Activated T-helper 1 cell treated with Interleukin-2 at 50 U/mL for 16 hours (primary cell): ENCODE measurements around the gene FAM228A.
"Not testable (repeated sequence)": the region's sequence is repeated elsewhere in the genome, so short reads cannot be mapped to it uniquely, and the experiment has no call there.

ENCODE experiments used
- DNase-seq: peaks from one replicate; pipeline ENCODE4 v3.0.0-alpha.2; 2020; ENCODE audit warnings: low read depth

FAM228A gene

GRCh38 chr2:24191156-24191555 is 16.3 kb downstream of the FAM228A start:
- no peak for DNase-seq

DNA sequence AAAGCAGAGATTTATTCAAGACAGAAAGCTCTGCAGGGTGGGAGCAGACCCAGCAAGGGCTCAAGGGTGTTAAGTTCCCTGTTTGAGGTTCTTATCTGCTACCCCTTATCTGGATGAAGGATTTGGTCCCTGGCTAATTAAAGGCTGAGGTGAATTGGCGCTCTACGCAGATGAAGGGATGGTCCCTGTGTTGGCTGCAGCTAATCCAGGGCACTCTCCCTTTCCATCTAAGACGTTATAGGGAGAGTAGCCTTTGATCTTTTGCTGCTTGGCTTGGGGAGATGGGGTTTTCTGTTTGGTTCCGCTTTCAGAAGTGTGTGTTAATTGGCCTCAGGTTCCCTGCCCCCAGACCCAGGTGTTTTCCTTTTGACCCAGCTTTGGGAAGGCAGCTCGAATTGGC is 17.0 kb downstream of the FAM228A start:
- no peak for DNase-seq

- DNase-seq, result not testable (repeated sequence)
Measured at GRCh38 chr2:24197213-24197612, 22.4 kb downstream of the FAM228A start.

DNA sequence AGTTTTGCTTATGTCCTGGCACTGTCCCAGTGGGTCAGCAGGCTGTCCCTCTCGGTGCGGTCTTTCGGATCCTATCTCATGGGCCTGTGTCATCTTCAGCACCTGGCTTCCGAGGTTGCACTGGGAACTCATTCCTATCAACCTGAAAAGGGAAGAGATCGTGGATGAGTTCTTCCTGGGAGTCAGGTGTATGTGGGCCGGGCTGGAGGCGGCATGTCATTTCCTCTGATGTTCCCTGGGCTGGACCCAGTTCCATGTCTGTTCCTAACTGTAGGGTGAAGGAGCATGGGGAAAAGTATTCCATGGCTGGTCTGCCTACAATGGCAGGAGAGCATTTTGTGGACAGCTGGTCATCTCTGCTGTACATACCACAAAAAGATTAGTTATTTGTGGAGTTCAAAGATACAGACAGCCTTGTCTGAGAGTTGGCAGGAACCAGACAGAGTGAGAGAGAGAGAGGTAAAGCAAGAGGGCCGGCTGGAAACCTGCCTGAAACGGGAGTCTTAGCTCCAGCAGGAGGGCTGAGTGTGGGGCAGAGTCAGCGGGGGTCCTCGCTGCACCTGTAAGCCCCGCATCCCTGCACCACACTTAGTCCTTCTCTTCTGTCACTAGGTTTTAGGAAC is 25.2 kb downstream of the FAM228A start:
- no peak for DNase-seq

GRCh38 chr2:24200799-24201198 is 25.9 kb downstream of the FAM228A start:
- no peak for DNase-seq

GRCh38 chr2:24203029-24203786 is 28.4 kb downstream of the FAM228A start:
- DNase-seq, result no peak

DNA sequence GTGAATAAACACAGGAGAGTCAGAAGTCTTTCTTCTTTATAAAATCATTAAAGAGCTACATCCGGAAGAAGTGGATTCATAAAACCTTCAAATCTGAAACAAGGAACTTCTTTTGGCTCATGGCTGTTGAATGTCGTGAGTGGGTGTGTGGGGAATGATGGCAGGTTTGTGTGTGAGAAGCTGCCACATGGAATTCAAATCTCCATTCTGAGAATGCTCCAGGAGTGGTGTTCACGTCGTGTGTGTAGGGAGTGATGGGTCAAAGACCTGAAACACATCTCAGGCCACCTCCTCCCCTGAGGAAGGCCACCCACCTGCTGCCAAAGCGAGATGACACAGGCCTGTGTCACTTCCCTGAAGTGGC is 28.9 kb downstream of the FAM228A start:
- DNase-seq, result no peak

- DNase-seq, result no peak
Measured at GRCh38 chr2:24204505-24204904, 29.7 kb downstream of the FAM228A start.

DNA sequence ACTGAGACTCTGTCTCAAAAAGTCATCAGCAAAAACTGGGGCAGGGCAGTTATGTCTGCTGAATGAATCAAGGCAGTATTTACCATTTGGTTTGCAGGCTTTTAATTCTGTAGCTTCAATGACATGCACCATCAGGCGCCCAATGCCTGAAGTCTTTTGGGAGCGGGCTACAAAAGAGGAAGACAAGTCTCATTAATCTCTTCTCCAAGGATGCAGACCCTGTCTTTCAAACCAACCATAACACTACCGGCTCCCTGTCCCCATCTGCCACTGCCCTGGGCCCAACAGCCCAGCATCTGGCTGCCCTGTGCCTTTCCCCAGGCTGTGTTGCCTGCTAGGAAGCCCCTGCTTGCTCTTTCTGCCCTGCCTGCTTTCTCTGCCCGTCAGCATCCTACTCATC is 30.3 kb downstream of the FAM228A start:
- DNase-seq, result no peak

GRCh38 chr2:24206242-24206641 is 31.4 kb downstream of the FAM228A start:
- no peak for DNase-seq

- no peak for DNase-seq
Measured at GRCh38 chr2:24206714-24207113, 31.9 kb downstream of the FAM228A start.

DNA sequence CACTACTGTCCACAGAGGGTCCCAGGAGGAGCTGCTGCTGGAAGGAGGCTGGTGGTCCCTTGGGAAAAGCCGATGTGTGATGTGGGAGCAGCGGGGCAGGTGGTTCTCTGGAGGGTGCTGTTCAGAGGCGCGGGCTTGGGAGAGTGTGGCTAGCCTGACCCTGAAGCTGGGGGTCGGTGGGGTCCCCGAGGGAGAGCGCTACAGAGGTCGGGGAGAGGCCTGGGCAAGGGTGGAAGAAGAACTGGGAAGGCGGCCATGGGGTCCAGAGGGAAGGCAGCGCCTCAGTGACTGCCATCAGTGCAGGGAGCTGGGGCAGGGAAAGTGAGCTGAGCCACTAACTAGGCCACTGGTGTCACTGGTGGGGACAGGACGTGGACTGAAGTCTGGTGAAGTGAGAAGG is 32.5 kb downstream of the FAM228A start:
- DNase-seq, result no peak

DNA sequence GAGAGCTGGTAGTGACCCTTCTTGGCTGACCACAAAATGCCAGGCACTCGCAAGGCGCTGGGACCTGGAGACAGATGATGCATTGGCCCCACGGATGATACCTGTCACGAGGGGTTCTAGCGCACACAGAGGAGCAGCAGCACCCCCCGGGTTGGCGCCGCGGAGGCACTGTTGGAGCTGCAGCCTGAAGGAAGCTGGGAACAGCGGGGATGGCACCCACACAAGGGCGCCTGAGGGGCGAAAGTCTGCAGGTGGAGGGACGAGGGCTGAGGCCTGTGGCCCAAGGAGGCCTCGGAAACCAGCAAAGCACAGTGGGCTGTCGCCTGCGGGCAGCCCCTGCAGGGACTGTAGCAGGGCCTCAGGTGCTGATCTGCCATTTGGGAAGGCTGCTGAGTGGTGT is 33.6 kb downstream of the FAM228A start:
- no peak for DNase-seq

DNA sequence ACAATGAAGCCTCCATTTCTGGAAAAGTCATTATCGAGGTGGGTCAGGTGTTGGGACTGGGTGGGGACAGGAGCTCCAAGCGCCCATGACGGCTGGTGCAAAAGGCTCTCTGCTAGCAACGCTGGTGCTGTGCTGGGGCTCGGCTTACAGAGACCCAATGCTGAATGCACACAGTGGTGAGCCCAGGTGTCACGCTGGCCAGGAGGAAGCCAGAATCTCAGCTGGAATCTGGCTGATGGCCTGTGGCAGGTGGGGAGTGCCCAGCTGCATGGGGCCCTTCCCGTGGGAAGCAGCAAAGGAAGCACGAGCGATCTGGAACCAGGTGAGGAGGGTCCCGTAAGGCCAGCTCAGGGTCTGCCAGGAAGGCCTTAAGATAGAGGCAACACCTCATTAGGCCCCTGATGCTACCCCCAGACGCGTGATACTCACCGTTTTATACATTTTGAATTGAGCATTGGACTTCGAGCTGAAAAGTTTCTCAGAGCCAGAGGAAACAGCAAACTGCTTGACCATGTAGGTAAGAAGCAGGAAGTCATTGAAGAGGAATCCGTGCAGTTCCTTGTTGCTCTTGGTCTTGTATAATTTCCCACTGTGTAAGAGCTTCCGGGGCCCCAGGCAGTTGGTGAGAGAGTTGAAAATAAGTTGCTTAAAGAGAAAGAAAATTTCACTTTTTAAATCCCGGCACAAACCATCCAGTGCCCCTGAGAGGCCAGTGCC is 34.7 kb downstream of the FAM228A start:
- DNase-seq, result no peak

DNA sequence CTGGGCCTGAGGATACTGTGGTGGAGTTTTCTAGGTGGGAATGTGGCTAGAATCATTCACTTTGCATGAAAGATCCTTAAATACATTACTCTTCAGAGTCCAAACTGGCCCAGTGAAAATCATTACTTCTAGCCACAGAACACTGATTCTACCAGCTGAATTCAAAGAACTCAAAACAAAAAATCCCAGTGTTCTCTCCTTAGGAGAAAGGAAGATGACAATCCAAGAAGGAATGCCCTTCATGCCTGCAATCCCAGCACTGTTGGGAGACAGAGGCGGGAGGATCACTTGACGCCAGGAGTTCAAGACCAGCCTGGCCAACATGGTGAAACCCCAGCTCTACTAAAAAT is 35.2 kb downstream of the FAM228A start:
- DNase-seq, result no peak

DNA sequence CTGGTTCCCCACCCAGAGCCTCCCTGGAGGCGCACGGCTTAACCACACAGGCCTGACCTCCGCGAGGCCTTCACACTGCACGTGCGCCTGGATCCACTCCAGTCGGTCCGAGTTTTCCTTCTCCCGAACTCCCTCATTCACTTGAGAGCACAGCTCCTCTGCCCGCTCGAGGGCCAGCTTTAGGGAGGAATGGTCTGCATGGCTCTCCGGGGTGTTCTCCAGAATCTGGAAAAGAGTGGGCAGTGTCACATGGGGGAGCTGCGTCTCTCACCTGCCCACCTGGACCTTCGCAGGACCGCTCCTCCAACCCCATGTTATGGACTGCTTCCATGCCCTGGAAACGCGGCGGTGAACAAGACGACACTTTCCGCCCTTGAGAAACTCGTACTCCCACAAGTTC is 35.9 kb downstream of the FAM228A start:
- no peak for DNase-seq

- no peak for DNase-seq
Measured at GRCh38 chr2:24211408-24211807, 36.6 kb downstream of the FAM228A start.

GRCh38 chr2:24214880-24215279 is 40.0 kb downstream of the FAM228A start:
- DNase-seq, result no peak

- no peak for DNase-seq
Measured at GRCh38 chr2:24220554-24221291, 45.9 kb downstream of the FAM228A start.

GRCh38 chr2:24221343-24222050 is 46.6 kb downstream of the FAM228A start:
- DNase-seq, result no peak

DNA sequence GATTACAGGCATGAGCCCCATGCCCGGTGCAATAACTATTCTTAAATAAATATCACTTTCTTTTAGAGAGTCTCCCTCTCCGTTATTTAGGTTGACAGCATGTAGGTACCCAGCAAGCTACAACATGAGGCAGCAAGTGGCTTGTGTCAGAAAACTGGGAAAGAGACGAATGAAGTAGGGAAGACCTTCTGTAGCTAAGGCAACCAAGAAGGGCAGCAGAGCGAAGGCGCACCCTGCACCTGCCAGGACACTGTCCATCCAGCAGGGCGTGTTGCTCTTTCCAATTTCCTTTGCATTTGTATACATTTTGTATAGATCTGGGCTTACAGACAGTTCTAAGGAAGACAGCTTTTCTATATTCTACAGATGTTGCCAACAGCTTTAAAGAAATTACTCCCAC is 48.1 kb downstream of the FAM228A start:
- no peak for DNase-seq
